AML-193 (cell line): ENCODE data around the gene SPATC1L.
"Not testable (repeated sequence)": the region's sequence is repeated elsewhere in the genome, so short reads cannot be mapped to it uniquely, and the experiment has no call there.

ENCODE experiments used
- DNase-seq, 2 experiments: peaks; one replicate each; lab custom pipeline; 2025; lab: John Stamatoyannopoulos, UW

Gene SPATC1L

GRCh38 chr21:46183910-46184624 is at the start of gene SPATC1L:
Gene SPATC1L (minus strand): TSS chr21:46184459. CDS start chr21:46182816, 1,643 bp downstream.
- peak; percentile 7 to 14 for DNase-seq

DNA sequence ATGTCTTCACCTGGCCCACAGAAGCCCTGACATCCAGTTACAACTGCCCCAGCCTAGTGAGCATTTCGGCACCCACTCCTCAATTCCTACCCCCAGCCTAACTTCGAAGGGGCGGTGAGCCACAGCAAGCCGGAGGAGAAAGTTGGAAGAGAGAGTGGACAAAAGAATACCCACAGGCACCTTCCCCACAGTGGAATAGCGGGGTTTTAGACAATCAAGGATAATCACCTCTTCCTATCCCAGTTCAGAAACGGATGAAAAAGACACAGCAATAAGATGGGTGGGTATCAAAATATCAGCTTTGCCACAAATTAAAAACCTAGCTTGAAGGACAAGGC is 45.6 kb upstream of the SPATC1L start:
- no peak for DNase-seq

DNA sequence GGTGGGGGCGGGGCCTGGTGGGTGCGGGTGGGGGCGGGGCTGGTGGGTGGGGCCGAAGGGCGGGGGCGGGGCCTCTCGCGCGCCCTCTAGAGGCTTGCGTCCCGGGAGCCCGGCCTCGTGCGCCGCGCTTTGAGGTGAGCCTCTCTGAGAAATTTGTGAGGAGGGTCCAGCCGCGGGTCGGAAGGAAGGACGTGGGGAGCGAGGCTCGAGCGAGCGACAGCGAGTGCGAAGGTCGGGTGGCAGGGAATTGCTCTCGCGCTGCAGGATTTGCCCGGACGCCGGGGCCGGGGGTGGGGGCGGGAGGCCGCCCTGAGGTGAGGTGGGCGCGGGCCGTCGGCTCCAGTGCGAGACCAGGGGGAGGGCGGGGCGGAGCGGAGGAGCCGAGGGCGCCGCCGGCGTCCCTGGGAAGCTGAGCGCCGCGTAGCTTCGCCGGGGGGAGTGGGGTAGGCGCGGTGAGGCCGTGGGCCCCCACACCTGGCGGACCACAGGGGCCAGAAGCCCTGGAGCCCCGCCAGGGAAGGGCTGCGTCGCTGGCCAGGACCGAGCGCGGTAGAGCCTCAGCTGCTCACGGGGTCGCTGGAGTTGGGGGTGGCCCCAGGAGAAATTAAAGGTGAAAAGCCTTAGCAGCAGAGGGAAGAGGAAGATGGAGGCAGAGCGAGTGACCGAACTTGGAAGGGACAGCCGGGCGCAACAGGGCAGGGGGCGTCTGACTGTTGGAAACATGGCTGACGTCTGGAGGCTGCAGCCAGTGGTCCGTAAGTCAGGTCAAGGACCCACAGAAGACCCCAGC is 45.1 kb upstream of the SPATC1L start:
- DNase-seq = peak; percentile 25 to 69

DNA sequence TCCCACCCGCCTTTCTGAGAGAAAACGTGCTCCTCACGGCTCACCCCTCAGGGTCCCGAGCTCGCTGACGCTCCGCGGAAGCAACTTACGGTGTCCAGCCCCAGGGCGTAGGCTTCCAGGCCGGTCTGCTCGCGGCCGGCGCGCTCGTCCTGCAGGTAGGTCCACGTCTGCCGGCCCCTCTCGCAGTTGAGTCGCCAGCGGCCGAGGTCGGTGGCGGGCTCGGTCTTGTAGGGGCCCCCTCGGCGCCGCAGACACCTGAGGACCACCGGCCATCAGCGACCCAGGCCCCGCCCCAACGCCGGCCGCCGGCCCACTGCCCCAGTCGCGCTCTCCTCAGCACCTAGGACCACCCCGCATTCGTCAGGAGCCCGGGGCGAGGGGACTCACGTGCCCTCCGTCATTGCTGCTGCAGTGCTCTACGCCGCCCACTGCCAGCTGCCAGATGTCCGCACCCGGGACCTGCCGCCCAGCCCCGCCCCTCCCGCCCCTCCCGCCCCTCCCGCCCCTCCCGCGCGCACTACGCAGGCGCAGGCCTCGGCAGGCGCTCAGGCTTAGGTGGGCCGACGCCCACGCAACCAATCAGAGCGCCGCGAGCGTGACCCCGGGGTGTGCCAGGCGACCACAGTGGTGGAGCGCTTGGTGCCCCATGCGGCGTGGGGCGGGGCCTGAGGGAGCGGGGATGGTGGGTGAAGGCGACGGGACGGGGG is 44.2 kb upstream of the SPATC1L start, which contains the start of gene LSS:
TSS of gene LSS (minus strand) at position 430 of the 707 bp plus-strand sequence. CDS start at position 401, 29 bp downstream.
- peak; percentile 83 to 88 for DNase-seq

DNA sequence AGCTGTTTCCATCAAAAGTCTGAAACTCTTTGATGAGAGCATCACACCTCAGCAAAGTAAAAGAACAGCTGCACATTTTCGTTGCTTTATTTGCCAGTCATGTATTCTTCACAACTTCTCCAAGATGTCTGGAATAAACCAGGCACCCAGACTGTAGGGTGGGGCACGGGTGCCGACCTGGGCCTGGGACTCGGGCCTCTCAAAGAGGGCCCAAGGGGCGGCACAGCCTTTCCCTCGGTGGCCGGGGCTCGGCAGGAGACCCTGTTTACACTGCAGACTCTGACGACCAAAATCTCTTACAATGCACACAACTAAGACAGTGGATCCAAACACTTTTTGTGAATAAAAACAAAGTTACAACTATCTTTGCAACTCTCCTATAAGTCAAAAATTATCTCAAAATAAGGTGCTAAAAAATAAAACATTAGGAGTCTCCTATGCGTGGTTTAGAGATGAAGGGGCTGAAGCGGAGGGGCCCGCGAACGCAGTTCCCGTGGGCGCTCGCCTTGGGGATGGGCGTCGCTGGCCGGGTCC is 43.6 kb upstream of the SPATC1L start:
- DNase-seq = peak in 1 of 2 experiments; percentile 4

GRCh38 chr21:46226920-46227599 is 42.8 kb upstream of the SPATC1L start:
- peak in 1 of 2 experiments; percentile 23 for DNase-seq

GRCh38 chr21:46226146-46226545 is 41.9 kb upstream of the SPATC1L start:
- DNase-seq = no peak

DNA sequence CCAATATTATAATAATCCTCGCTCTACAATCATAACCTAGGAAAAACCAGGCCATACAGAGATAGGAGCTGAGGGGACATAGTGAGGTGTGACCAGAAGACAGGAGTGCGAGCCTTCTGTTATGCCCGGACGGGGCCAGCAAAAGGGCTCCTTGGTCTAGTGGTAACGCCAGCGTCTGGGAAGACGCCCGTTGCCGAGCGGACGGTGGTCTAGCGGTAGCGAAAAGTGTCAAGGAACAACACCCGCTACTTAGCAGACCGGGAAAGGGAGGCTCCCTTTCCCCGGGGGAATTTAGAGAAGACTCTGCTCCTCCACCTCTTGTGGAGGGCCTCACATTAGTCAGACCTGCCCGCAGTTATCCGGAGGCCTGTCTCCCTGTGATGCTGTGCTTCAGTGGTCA is 39.4 kb upstream of the SPATC1L start:
- not testable (repeated sequence) for DNase-seq

DNA sequence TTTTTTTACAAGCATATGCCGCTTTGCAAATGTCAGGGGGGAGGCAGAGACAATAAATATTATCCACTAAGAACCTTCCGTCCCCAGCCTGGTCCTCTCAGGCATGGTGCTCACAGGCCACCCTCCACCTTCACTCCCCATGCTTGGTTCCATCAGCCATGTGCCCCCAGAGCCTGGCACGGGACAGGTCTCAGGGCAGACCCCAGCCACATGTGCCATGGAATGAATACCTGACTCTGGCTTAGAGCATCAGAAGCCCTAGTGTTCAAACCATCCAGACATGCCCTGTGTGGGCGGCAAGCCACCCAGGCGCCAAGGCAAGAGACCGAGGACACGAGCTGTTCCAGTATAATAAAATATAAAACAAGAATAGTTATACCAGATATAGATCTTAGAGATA is 39.0 kb upstream of the SPATC1L start:
- DNase-seq = no peak

DNA sequence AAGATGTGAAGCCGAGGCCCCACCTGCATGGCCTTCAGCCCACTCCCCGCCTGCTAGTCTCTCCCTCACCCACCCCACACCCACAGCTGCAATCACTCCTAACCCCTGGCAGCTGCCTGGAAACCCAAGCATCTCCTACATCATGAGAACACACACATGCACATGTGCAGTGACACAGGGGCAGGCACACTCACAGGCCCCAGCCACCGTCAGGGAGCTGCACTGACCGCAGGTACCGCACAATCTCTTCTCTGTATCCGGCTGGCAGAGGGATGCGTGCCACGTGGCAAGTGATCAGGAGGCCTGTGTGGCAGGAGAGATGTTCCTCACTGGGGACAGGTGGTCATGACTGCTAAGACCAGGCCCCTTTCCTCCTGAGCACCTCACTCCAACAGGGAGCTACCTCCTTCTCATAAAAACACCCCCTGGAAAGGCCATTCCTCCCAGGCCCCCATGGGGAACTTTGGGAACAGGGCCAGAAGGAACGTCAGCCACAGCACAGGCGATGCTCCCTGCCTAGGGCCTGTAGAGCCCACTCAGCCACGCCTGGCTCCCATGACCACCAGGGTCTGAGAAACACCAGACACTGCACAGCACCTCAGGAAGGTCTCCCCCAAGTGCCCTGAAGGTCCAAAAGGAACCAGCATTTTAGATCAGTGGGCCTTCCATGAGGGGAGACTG is 38.3 kb upstream of the SPATC1L start:
- no peak for DNase-seq

DNA sequence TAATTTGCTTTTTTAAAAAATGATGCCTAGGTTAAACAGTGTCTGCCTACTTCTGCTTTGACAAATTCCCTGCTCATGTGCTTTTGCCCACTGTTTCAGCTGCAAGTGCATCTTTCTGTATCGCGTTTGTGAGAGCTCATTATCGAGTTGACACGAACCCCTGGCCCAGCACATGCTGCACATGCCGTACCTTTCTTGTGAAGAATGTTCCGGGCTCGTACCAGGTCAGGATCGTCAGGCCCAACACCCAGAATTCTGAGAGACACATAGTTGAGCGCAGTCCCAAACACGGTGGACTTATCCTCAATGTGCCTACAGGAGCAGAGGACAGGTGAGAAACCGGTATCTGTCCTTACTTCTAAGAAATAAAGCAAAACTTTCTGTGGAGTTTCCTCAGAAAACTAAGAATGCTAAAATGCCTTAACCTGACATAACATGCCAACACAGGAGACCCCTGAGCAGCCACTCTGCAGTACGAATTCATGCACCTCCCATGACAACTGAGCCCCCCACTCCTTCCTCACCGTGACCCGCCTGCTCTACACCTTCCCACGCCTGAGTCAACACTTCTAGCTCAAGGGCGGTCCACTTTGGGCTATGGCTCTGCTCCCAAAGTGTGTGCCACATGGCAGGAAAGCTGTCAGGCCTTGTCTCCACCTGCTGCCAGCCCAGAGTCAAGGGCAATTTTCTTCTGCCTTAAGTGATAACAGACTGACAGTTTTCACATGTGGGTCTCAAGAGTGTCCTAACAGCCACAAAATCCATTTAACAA is 37.6 kb upstream of the SPATC1L start:
- DNase-seq = no peak

- no peak for DNase-seq
Observed at GRCh38 chr21:46220847-46221246, 36.6 kb upstream of the SPATC1L start.

DNA sequence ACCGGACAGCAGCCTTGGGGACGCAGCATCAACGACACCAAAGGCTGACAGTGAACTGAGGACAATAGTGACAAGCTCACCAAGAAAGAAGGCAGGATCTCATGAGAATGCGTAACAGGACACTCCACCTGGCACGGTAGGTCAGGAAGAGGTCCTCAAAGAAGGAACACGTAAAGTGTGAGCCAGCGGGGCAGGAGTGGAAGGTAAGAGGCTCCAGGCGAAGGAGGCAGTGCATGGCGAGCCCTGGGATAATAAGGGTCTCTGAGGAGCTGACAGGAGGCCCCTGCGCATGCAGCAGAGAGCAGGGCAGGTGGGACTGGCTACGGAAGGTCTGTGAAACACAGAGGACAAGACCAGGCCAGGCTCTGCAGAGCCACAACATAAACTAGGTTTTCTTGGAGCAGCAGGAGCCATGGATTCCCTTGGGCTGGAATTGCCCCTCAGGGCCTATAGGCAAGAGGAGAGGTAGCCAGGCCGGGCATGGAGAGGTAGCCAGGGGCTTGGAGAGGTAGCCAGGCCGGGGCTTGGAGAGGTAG is 36.1 kb upstream of the SPATC1L start:
- no peak for DNase-seq

- no peak for DNase-seq
Observed at GRCh38 chr21:46219591-46220239, 35.5 kb upstream of the SPATC1L start.

DNA sequence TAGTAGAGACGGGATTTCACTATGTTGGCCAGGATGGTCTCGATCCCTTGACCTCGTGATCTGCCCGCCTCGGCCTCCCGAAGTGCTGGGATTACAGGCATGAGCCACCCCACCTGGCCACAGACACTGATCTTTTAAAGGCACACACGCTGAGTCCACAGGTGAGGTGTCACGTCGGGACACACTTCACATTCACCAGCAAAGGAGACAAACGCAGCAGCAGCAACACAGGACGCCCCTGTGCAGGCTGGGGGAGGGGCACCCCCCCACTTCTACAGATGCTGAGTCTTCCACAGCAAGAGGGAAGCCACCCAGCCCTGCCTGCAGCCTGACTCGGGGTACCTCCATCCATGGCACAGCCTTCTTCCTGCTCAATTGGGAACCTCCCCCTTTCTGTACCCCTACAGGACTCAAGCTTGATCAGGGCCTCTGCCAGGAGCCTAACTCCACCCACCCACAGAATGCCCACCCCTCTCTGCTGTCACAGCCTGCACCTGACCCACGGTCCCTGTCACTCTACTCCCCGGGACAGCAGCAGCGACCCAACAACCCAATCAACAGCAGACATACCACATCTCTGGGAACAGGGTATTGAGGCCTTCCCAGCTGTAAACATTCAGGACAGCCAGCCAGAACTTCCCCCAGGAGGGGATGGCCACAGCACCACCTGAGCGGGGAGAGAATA is 34.8 kb upstream of the SPATC1L start:
- DNase-seq = no peak

GRCh38 chr21:46217511-46218196 is 33.4 kb upstream of the SPATC1L start:
- DNase-seq = no peak

DNA sequence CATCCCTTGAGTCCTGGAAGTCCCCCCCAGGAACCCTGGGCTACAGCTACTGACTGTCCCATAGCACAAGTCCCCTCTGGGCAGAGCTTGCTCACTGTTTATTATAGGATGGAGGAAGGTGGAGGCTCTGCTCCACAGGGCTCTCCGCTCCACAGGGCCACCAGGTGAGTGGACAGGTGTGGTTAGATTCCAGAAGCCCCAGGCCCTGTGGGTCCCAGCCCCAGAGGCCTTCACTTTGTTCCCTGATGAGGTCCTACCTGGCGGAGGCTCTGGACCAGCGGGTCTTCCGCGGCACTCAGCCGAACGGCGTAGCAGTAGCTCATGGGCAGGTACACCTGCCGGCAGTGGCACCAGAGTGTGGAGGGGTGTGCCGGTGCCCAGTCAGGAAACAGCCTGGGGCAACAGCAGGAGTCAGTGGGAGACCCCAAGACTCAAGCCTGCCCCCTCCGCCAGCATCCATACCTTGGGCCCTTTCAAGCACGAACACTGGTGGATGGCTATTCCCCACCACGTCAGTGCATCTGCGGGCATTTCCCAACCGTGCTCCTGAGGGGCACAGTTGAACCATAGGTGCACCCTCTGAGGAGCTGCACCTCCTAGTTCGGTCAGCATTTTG is 32.0 kb upstream of the SPATC1L start:
- no peak for DNase-seq
